Measurements from ENCODE around the gene LDB2. TPM values are rescaled to one million over a fixed set of nuclear protein-coding genes. Genes with fewer than 3 reads are reported as not detected.

LDB2 gene
- total and polyA plus RNA-seq, 2 donors (not counting 1 experiment from before 2014, with no cell fraction given): not detected

DNA sequence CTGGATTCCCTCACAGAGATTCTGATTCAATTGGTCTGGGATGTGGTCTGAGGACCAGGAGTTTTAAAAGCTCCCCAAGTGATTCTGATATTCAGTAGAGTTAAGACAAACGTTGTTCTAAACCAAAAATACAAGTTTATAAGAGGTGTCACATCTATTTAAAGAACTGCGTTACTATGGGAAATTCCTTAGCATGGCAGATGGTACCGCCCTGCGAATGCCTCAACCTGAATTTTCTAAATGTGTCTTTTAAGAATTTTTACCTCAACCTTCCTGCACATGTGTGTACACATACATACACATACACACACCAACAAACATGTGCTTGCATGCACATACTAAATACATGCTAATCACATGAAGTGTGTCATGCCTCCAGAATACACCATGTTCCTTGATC is 343.3 kb downstream of the LDB2 start:
- WGBS (ENCODE audit: insufficient coverage): 94% methylated on average over 2 of the region's 4 CpGs
- no peaks in the 10 kb centered on the region for H3K79me2 ChIP-seq (ENCODE audit: control insufficient read depth, insufficient read depth, low read length)
- no peaks in the 10 kb centered on the region for H3K36me3 ChIP-seq (replicated peaks in 1 of 2; ENCODE audit: control extremely low read depth in 1 of 2, control insufficient read depth in 1 of 2, extremely low read depth in 1 of 2, insufficient read depth in 2 of 2, low read length in 1 of 2)
- no peaks in the 10 kb centered on the region for H3K4me1 ChIP-seq (ENCODE audit: control insufficient read depth in 2 of 2, insufficient read depth in 2 of 2, low read length in 2 of 2)
- no peaks in the 10 kb centered on the region for H3K4me1 Mint-ChIP-seq
- H3K4me2 ChIP-seq (replicated peaks; ENCODE audit: low read depth, low read length, poor library complexity, severe bottlenecking): no peak overlapping the region
- CTCF ChIA-PET: interaction anchor here (0.7 kb wide), 1 partner anchor 421 kb away, joined by 3 read pairs; no protein-coding TSS in a partner anchor
- POLR2A ChIA-PET: no interaction called here
- H3K9me3 Mint-ChIP-seq (ENCODE audit: insufficient read depth): peaks cover 6% of the 10 kb centered on the region
- no peak for DNase-seq
- no peak overlapping the region for H3K4me3 Mint-ChIP-seq
- H3K9me3 ChIP-seq (ENCODE audit: control extremely low read depth in 1 of 3, control insufficient read depth in 2 of 3, insufficient read depth in 1 of 3, low read length in 2 of 3): peaks cover 0 to 6% (median 0%) of the 10 kb centered on the region in 3 donors
- ATAC-seq (ENCODE audit: low read depth): no peak
- H2AFZ ChIP-seq (ENCODE audit: insufficient read depth, low read depth, low read length, poor library complexity, severe bottlenecking): no peak overlapping the region
- H3K27ac Mint-ChIP-seq: no peak overlapping the region
- TF ChIP-seq, protein P1, sequence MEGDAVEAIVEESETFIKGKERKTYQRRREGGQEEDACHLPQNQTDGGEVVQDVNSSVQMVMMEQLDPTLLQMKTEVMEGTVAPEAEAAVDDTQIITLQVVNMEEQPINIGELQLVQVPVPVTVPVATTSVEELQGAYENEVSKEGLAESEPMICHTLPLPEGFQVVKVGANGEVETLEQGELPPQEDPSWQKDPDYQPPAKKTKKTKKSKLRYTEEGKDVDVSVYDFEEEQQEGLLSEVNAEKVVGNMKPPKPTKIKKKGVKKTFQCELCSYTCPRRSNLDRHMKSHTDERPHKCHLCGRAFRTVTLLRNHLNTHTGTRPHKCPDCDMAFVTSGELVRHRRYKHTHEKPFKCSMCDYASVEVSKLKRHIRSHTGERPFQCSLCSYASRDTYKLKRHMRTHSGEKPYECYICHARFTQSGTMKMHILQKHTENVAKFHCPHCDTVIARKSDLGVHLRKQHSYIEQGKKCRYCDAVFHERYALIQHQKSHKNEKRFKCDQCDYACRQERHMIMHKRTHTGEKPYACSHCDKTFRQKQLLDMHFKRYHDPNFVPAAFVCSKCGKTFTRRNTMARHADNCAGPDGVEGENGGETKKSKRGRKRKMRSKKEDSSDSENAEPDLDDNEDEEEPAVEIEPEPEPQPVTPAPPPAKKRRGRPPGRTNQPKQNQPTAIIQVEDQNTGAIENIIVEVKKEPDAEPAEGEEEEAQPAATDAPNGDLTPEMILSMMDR (IDR thresholded peaks at IDR 0.05): no peak
- no peak overlapping the region for H3K27ac ChIP-seq (ENCODE audit: low read length in 2 of 2)
- H3K9ac ChIP-seq (ENCODE audit: low read length): no peak overlapping the region
- H4K20me1 ChIP-seq (ENCODE audit: control insufficient read depth, insufficient read depth, low read length, poor library complexity, severe bottlenecking): no peaks in the 10 kb centered on the region
- no peaks in the 10 kb centered on the region for H3K27me3 Mint-ChIP-seq
- no peaks in the 10 kb centered on the region for H3K27me3 ChIP-seq (replicated peaks in 1 of 4; ENCODE audit: control extremely low read depth in 1 of 4, control insufficient read depth in 3 of 4, insufficient read depth in 4 of 4, low read length in 3 of 4)
- intact Hi-C loops (cut with micrococcal nuclease): no loop called here
- H3K4me3 ChIP-seq (ENCODE audit: control extremely low read depth in 1 of 5, extremely low read depth in 1 of 5, insufficient read depth in 1 of 5, low read depth in 2 of 5, low read length in 4 of 5): no peak overlapping the region

DNA sequence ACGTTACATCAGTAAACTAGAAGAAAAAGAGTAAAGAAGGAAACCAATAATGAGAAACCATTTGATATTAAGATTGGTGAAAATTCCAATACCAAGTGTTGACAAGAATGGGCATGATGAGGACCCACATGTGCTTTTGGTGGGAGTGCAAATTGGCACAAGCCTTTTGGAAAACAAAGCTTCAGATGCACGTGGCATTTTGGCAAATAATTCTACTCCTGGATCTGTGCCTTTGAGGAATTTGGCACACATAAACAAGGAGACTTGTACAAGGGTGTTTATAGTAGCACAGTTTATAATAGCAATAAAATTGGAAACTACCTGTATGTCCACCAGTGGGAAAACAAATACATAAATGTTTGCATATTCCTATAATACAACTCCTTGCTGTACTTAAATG is 347.9 kb downstream of the LDB2 start:
- ATAC-seq (ENCODE audit: low read depth) (no peak), DNase-seq (no peak)
- Histone ChIP-seq H3K79me2 (ENCODE audit: control insufficient read depth, insufficient read depth, low read length) (no peaks in the 10 kb centered on the region), H3K27ac (ENCODE audit: low read length in 2 of 2) (no peak overlapping the region), H3K4me2 (replicated peaks; ENCODE audit: low read depth, low read length, poor library complexity, severe bottlenecking) (no peak overlapping the region), H3K36me3 (replicated peaks in 1 of 2; ENCODE audit: control extremely low read depth in 1 of 2, control insufficient read depth in 1 of 2, extremely low read depth in 1 of 2, insufficient read depth in 2 of 2, low read length in 1 of 2) (no peaks in the 10 kb centered on the region), H3K4me1 (ENCODE audit: control insufficient read depth in 2 of 2, insufficient read depth in 2 of 2, low read length in 2 of 2) (no peaks in the 10 kb centered on the region), H3K4me3 (ENCODE audit: control extremely low read depth in 1 of 5, extremely low read depth in 1 of 5, insufficient read depth in 1 of 5, low read depth in 2 of 5, low read length in 4 of 5) (no peak overlapping the region), H3K9ac (ENCODE audit: low read length) (no peak overlapping the region), H3K27me3 (replicated peaks in 1 of 4; ENCODE audit: control extremely low read depth in 1 of 4, control insufficient read depth in 3 of 4, insufficient read depth in 4 of 4, low read length in 3 of 4) (no peaks in the 10 kb centered on the region), H4K20me1 (ENCODE audit: control insufficient read depth, insufficient read depth, low read length, poor library complexity, severe bottlenecking) (no peaks in the 10 kb centered on the region), H2AFZ (ENCODE audit: insufficient read depth, low read depth, low read length, poor library complexity, severe bottlenecking) (no peak overlapping the region), H3K9me3 (ENCODE audit: control extremely low read depth in 1 of 3, control insufficient read depth in 2 of 3, insufficient read depth in 1 of 3, low read length in 2 of 3) (peaks cover 0 to 2% (median 0%) of the 10 kb centered on the region in 3 donors)
- TF ChIP-seq EZH2 (IDR thresholded peaks at IDR 0.05; ENCODE audit: borderline replicate concordance, insufficient read depth, low read depth, low read length, poor library complexity, severe bottlenecking): no peak
- TF ChIP-seq, protein P1 (IDR thresholded peaks at IDR 0.05): no peak
- 33% methylated on average over 1 of the region's 2 CpGs for WGBS (ENCODE audit: insufficient coverage)
- ChIA-PET CTCF (no interaction called here), POLR2A (no interaction called here)
- Mint-ChIP-seq H3K4me1 (no peaks in the 10 kb centered on the region), H3K4me3 (no peak overlapping the region), H3K9me3 (ENCODE audit: insufficient read depth) (peaks cover 5% of the 10 kb centered on the region), H3K27me3 (no peaks in the 10 kb centered on the region), H3K27ac (no peak overlapping the region)
- intact Hi-C loops (cut with micrococcal nuclease): no loop called here
